Measurements from ENCODE around the gene SLC39A1.
A peak's percentile ranks its signal among the peaks of the same experiment; 100 is the strongest.

SLC39A1 gene

DNA sequence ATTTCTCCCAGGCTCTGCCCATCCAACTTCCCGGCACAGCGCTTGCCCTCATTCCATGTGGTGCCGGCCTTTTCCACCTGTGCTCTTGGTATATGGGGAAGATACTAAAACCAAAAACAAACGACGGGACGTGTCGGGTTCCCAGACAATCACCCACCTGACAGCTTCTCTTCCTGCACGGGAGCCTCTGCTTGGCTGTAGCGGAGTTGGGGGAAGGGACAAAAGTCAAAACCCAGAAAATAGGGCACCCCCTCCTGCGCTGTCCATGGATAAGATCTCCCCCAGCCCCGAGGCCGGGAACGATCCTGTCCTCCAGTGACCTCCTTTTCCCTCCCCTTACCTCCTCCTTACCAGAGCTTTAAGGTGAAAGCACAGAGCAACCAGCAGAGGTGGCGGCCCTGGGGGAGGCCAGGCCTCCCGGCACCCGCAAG lies 13.5 kb upstream of the SLC39A1 start:
- DNase-seq = no peak

DNA sequence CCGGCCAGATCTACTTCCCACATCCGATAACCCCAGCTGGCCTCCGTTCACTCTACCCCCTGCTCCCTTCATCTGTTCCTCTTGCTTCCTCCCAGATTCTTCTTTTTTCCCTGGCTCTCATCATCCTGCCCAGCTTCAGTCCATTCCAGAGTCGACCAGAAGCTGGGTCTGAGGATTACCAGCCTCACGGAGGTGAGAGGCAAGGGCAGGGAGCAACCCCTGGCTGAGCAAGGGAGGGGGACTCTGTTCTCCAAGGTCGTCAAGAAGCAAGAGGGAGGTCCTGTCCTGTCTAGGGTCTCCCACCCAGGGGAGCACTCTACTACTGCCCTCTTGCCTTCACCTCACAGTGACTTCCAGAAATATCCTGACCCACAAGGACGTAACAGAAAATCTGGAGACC lies 10.2 kb upstream of the SLC39A1 start:
- DNase-seq = no peak

DNA sequence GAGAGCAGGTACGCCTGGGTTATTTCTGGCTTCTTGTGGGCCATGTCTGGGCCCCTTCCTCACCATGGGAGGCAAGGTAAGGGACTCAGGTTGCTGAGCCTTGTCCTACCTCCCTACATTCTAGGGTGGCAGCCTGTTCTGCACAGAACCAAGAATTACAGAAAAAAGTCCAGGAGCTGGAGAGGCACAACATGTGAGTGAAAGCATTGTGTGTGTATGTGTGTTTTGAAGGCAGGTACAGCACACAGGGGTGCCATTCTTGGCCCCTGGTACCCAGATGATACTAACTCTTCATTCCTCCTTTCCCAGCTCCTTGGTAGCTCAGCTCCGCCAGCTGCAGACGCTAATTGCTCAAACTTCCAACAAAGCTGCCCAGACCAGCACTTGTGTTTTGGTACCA lies 9.7 kb upstream of the SLC39A1 start:
- no peak for DNase-seq

DNA sequence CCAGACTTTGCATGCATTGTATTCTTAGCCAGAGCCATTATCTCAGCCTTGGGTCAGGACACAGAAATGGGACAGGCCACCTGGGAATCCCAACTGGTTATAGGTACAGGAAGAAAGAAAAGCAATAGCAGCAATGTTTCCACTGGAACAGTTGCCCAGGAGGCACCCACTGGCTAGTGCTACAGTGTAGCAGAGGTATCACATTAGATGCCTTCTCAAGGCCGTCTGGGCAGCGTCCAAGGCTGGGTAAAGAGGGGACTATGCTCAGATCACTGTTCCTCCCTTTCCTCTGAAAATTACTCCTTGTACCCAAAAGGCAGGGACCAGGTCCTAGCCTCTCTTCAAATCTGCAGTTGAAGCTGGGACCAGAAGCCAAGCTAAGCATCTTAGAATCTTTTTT lies 7.0 kb upstream of the SLC39A1 start:
- no peak for DNase-seq

DNA sequence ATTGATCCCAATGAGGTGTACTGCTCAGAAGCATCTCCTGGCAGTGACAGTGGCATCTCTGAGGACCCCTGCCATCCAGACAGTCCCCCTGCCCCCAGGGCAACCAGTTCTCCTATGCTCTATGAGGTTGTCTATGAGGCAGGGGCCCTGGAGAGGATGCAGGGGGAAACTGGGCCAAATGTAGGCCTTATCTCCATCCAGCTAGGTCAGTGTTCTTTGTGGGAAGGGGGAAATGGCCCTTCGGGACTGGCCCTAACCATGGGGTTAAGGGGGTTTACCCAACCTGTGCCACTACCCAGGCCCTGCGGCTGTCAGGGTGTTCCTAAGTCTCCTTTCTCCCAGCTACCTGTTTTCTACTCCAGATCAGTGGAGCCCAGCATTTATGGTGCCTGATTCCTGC lies 5.6 kb upstream of the SLC39A1 start:
- no peak for DNase-seq

DNA sequence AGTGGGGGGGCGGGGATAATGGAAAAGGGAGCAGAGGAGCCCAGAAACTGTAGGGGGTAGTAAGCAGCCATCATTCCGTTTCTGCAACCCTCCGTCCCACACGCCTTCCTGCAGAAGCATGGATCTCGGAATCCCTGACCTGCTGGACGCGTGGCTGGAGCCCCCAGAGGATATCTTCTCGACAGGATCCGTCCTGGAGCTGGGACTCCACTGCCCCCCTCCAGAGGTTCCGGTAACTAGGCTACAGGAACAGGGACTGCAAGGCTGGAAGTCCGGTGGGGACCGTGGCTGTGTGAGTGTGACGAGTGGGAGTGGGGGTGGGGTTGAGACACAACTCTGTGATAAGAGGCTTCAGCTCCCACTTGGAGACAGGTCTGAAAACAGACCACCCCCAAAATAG lies 5.1 kb upstream of the SLC39A1 start:
- no peak for DNase-seq

DNA sequence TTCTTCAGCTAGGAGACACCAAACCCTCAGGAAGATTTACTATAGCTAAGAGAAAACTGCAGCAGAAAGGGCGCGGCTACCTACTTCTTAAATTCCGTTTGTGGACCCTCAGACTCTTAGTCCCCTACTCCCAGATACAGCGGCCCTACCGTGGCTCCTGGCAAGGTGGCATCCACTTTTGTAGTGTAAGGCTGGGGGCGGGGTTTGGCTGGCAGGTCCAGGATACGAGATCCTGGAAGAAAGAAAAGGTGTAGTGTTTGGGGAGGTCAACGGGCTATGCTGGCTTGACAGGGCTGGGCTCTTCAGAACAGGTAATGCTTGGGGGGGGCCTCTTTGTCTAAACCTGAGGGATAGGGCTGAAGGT lies 4.6 kb upstream of the SLC39A1 start:
- no peak for DNase-seq

DNA sequence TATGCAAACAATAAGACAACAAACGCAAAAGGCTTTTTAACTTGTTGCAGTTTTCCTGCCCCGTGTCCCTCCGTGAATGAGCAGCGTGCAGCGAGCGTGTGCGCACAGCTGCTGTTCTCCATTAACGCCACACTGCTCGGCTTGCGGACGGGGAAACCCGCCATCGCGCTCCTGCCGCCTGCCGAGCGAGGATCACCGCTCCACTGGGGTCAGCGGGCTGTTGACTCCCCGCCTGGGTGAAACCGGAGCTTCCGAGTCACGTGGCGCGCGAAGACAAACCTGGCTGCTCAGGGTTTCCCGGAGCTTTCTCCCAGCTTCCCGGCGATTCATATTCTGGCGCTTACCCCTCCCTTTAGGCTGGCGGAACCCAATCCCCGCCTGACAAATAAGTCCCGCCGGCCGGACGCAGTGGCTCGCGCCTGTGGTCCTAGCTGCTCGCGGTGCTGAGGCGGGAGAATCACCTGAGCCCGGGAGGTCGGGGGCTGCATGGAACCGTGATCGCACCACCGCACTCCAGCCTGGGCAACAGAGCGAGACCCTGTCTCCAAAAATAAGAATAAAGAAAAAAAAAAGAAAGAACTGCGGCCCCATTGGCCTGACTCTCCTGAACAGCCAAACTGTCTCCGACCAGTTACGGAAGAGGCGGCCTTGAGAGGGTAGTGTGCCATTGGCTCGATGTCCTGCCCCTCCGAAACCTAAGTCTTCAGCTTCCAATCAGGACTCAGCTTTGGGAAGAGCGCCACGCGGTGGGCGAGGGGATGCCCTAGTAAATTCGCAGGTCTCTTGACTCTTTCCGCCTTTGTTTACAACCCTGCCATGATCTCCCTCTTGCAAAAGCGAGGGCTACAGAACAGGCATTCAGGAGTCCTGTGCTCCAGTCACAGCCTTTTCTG lies 4.0 kb upstream of the SLC39A1 start, which contains the start of gene CREB3L4:
Gene CREB3L4, plus strand, starts transcription at position 796 of the 893 bp plus-strand sequence. CDS start 624 bp downstream, outside the sequence.
- DNase-seq = peak; percentile 76

DNA sequence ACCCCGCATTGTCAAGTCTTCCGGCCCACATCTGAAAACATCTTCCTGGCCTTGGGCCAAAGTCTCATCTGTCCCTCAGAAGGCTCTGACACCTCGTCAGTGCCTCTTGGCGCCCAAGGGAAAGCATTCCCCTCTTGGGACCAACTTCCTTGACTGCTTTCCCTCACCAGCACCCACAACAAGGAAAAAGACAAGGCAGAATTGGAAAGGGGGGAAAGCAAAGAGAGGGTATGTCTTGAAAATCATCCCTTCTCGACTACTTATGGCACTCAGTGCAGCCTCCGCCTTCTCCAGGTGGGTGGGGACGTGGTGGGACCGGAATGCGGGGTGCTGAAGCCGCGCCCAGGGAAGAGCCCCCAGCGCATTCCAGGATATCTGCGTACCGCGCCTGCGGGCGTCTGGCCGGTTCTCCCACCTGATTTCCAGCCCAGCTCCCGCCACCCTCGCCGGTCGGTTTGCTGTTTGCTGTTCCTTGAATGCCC lies 554 bp upstream of the SLC39A1 start:
- no peak for DNase-seq

DNA sequence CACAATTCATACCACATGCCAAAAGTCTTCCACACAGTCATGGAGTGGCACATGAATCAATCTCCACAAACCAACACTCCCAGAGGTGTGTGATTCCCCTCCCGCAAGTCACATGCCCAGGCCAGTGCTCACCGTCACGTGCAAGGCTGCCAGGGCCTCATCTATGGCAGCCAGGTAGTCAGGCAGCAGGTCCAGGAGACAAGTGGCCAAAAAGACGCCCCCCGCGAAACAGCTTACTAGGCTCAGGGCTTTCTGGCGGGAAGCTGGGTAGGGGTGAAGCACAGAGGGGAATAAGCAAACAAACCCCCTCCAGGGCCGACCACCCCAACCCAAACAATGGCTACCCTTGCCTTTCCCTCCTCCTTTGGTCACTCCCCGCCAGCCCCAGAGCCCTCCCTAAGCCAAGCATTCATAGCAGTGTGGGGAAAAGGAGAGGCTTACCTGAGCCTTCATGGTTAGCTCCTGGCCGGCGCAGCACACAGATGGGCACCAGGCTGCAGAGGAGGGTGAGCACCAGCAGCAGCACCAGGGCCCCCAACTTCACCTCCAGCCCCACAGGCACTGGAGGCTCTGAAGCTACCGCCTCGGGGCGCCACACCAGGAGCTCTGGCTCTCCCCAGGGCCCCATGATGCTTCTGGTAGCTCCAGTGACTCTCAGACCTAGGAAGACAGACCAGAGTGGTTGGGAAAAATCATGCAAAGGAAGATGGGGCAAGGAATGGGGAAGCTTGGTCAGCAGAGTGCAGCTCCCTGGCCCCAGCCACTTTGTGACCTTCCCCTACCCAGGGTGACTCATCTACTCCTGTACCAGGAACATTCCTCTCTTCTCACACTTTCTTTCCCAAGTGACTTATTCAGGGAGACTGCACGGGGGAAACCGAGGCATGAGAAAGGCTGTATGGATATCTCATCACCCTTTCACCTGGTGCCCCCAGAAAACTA lies 978 bp downstream of the SLC39A1 start:
- no peak for DNase-seq

DNA sequence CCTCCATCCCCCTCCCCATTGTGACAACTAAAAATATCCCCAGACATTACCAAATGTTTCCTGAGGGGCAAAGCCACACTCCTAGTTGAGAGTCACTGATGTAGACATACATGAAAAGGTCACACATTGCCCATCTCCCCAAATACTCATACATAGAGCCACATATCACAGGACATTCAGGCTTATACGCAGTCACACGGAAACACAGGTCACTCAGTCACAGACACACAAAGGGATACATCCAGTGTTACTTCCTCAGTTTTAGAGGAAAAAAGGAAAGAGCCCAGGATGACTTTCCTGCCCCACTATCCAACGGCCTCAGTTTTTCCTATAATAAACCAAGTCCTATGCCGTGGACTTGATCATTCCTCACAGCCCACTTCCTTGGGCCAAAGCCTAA lies 1.9 kb downstream of the SLC39A1 start:
- no peak for DNase-seq

DNA sequence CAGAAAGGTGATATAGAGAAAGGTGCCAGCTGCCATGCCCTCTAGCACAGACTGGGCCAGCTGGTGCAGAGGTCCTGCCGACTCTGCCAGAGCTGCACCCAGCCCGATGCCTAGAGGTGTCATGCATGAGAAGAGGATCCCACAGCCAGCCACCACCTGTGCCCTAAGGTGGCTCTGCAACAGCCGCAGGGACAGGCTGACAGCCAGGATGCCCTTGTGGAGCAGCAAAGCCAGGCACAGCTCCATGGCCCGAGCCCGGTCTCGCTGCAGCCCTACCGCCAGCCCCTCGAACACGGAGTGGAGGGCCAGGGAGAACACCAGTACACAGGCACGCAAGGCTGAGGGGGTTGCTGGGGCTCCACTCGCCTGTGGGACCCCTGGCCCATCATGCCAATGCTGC lies 3.1 kb downstream of the SLC39A1 start:
- DNase-seq = no peak

DNA sequence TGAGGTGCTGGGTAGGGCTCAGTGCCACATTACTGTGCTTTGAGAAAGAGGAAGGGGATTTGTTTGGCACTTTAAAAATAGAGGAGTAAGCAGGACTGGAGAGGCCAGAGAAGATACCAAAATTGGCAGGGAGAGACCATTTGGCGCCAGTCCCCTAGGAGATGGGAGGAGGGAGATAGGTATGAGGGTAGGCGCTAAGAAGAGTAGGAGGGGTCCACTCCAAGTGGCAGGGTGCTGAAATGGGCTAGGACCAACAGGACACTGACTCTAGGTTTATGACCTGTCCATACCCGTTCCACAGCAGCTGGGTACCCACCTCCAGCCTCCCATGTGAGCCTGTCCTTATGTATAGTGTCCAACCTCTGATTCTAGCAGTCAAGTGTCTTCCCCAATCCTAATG lies 3.9 kb downstream of the SLC39A1 start:
- DNase-seq = no peak

DNA sequence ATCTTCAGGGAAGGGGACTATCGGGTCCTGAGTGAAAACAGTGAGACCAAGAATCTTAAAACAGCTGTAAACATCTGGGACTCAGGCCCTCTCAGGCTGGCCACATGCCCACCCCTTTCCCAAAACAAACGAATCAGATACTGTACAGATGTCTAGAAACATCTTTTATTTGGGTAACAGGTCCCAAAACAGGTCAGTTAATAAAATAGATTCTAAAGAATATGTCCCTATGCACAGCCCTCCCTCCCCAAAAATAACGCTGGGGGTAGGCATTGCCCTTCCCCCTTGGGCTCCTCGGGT lies 4.4 kb downstream of the SLC39A1 start:
- no peak for DNase-seq

DNA sequence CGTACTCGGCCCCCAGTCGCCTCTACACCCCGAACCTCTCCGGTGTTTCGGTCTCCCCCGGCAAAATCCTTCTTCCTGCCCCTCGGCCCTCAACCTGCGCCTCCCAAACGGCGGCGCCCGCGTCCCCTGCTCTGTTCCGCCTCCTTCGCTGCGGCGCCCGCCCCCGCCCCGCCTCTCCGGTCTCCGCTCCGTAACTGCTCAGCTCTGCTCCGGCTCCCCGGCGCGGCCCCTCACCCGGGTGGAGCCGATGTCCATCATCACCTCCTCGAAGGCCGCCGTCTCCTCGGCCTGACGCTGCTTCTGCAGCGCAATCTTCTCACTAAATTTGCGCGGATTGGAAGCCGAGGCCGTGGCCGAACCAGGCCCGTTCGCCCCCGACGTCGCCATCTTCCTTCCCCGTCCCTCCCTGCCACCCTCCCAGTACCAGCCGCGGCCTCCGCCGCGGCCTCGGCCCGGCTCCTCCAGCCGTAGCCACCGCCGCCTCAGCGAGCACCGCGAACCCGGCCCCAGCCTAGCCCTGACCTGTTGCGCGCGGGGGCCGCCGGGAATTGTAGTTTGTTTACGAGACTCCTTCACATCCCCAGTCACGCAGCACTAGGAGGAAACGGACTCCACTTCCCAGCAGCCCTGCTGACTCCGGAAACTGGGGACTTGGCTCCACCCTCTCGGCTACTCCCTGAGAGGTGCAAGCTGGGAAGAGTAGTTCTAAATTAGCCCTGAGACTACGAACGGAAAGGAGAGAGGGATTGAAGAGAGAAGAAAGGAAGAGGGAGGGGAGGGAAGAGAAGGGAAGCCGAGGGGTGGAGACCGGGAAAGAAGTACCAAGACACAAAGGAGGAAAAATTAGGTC lies 5.0 kb downstream of the SLC39A1 start, which contains the start of gene CRTC2:
Gene CRTC2, minus strand, starts transcription at position 502 of the 850 bp plus-strand sequence. Its CDS starts 115 bp downstream, at position 387.
- DNase-seq = peak; percentile 90

DNA sequence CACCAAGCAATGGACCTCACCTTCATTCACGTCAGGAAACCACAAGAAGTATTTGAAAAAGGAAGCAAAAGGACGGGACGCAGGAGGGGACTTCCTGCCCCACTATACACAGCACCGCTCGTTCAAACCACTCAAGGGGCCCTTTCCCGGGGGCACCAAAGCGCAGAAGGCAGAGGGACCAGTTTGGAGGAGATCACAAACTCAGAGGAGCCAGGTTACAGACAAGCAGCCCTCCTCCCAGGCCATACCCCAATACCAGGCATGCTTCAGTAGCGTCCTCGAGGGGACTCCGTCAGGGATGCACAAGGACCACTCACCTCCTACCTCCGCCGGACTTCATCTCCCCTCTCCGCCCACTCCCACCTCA lies 5.6 kb downstream of the SLC39A1 start:
- no peak for DNase-seq

DNA sequence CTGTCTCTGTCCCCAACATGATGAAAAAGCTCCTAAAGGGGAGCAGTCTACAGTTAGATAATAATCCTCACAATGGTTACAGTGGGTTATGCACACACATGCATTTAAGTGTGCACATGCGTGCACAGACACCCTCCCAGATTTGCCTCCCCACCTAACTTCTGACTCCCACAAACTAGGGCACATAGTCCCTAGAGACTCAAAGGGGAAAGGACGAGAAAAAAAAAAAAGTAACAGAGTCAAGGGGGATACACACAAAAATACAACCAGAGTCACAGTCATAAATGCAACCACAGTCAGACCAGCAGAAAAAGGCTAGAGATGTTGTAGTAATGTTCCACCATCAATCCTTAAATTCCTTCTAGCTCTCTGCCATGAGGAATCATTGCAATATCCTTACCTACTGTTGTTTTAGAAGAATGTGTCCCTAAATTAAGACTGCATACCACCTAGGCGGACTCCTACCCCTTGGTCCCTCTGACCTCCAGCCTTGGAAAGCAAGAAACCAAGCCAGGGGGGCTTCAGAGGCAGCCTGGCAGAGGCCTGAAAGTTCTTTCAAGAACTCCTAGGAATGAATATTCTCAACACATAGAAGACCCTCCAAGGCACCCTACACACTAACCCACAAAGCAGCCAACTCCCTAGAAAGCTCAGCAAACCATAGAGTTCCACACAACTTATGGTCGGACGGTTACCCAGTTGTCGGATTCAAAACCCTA lies 6.2 kb downstream of the SLC39A1 start:
- DNase-seq = no peak

DNA sequence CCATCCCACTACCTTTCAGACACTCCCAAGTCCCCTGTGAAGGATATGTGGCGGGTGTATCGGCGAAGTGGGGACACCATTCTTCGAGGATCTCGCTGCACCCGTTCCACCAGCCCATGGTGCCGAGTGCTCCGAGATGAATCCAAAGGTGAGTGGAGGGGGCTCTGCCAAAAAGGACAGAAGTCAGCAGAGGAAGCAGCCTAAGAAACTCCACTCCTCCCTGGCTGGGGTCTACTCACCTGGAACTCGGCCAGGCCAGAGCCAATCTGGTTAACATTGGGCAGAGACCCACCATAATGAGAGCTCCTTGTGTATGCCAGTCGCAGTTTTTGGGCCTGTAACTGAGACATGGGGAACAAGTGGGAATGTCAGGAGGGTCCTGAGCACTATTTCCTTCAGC lies 8.5 kb downstream of the SLC39A1 start:
- DNase-seq = no peak

DNA sequence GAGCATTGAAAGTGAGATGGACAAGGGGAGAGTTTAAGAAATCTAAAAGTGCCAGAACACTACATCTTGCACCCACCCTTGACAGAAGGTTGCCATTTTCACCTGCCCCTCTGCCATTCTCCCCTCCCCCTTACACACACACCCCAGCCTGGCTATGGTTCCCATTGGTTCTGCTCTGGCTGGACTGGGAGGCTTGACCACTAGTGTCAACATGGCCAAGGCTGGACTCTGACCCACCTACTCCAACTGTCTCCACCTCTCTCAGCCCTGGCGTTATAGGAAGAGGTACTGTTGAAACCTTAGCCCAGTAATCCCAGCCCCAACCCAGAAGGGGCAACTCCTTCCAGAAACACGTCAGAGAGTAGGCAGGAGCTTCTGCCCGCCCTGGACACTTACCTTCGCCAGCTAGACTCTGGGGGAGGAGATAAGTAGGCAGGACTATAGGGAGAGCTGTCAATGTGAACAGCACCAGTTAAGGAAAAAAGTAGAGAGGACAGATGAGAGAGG lies 9.4 kb downstream of the SLC39A1 start:
- DNase-seq = no peak

DNA sequence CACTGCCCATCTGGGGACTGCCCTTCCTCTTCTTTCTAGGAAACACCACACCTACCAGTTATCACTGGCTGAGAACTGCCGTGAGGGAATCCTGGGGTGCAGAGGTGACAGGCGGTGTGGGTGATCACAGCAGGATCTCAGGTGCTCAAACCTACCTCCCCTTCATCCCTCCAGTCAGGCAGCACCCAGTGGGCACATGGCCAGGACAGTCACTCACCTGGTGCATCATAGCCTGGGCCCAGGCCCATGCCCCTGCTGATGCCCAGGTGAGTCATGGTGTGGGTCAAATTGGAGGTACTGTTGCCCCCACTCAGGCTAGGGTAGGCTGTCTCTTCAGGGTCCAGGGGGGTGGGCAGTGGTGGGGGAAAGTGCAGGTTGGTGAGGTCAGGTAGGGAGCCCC lies 11.5 kb downstream of the SLC39A1 start:
- no peak for DNase-seq

DNA sequence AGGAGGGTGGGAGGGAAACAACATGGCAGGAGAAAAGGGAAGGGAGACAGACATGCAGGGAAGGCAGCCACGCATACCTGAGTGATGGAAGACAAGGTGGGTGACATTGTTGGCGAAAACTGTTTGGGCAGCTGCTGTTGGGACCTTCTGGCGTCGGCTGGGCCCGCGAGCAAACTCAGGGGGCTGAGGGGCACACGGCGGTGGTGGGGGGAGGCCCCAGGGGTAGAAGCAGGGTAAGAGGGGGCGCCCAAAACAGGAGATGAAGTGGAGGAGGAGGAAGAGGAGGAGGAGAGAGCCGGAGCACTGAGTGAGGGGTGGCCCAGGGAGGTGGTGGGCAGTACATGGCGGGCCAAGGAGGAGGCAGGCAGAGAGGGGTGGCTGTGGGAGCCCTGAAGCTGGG lies 12.2 kb downstream of the SLC39A1 start:
- DNase-seq = no peak
